Keratinocyte (primary cell): ENCODE results near the gene LTB. TPM values are rescaled to one million over a fixed set of nuclear protein-coding genes. Genes with fewer than 3 reads are reported as not detected.
"Not testable (repeated sequence)": the region's sequence is repeated elsewhere in the genome, so short reads cannot be mapped to it uniquely, and the experiment has no call there.

Source experiments
- DNase-seq: peaks from one replicate; pipeline ENCODE4 v3.0.0-alpha.2; 2011; ENCODE audit warnings: low read depth, missing footprints, low spot score
- FAIRE-seq: peaks from 2 replicates; lab custom pipeline; 2011; peaks lifted over from hg19 to GRCh38; lab: Jason Lieb, UNC
- H2AFZ ChIP-seq: 2 replicates; pipeline ENCODE4 v1.6.0; 2012; ENCODE audit warnings: low read length, control low read depth, inconsistent platforms; ENCODE audit not compliant: control insufficient read depth
- H3K27ac ChIP-seq: 2 replicates; pipeline ENCODE4 v1.5.1; 2011; ENCODE audit warnings: low read length; ENCODE audit not compliant: control insufficient read depth, insufficient read depth
- H3K27me3 ChIP-seq: 3 replicates; pipeline ENCODE4 v1.6.0; 2011; ENCODE audit warnings: low read length; ENCODE audit not compliant: control insufficient read depth, insufficient read depth; ENCODE audit errors: extremely low read depth
- H3K36me3 ChIP-seq, 2 experiments: 2 replicates in 1 of 2; 3 replicates in 1 of 2; pipeline ENCODE4 v1.5.1; 2011; ENCODE audit warnings: low read length in 2 of 2, mild to moderate bottlenecking in 1 of 2; ENCODE audit not compliant: control insufficient read depth in 2 of 2, insufficient read depth in 2 of 2; ENCODE audit errors: extremely low read depth in 1 of 2
- H3K4me1 ChIP-seq: 3 replicates; pipeline ENCODE4 v1.5.1; 2011; ENCODE audit warnings: low read length; ENCODE audit not compliant: control insufficient read depth, insufficient read depth; ENCODE audit errors: extremely low read depth
- H3K4me2 ChIP-seq: 3 replicates; pipeline ENCODE4 v1.6.0; 2011; ENCODE audit warnings: low read depth, low read length; ENCODE audit not compliant: control insufficient read depth, insufficient read depth; ENCODE audit errors: extremely low read depth
- H3K4me3 ChIP-seq, 3 experiments: fragments of 200-600 bp in 1 of 3; sonication (generic) in 1 of 3; 2 replicates in 2 of 3; 3 replicates in 1 of 3; pipeline ENCODE4 v1.5.1; 2011 to 2016; ENCODE audit warnings: low read length in 3 of 3, mild to moderate bottlenecking in 3 of 3, control low read depth in 2 of 3, inconsistent platforms in 1 of 3, low read depth in 1 of 3, mixed read lengths in 1 of 3, mixed run types in 1 of 3, moderate library complexity in 1 of 3; ENCODE audit not compliant: control insufficient read depth in 2 of 3, insufficient read depth in 2 of 3; ENCODE audit errors: extremely low read depth in 1 of 3
- H3K79me2 ChIP-seq: 2 replicates; pipeline ENCODE4 v1.6.0; 2012; ENCODE audit warnings: low read length; ENCODE audit not compliant: control insufficient read depth, insufficient read depth
- H3K9ac ChIP-seq: 3 replicates; pipeline ENCODE4 v1.6.0; 2011; ENCODE audit warnings: low read length; ENCODE audit not compliant: control insufficient read depth, insufficient read depth; ENCODE audit errors: extremely low read depth
- H3K9me1 ChIP-seq: 3 replicates; pipeline ENCODE4 v1.6.0; 2011; ENCODE audit warnings: low read length; ENCODE audit not compliant: control insufficient read depth, insufficient read depth; ENCODE audit errors: extremely low read depth
- H3K9me3 ChIP-seq: 2 replicates; pipeline ENCODE4 v1.5.1; 2012; ENCODE audit warnings: low read depth, low read length; ENCODE audit not compliant: control insufficient read depth
- H4K20me1 ChIP-seq: 3 replicates; pipeline ENCODE4 v1.6.0; 2011; ENCODE audit warnings: low read length; ENCODE audit not compliant: control insufficient read depth, insufficient read depth; ENCODE audit errors: extremely low read depth
- EZH2 ChIP-seq: IDR thresholded peaks from one replicate; pipeline ENCODE4 v1.6.1; 2012; ENCODE audit warnings: inconsistent platforms, mild to moderate bottlenecking, low read length, moderate library complexity
- dilution Hi-C: fragments of 300-500 bp; cut with MboI; formaldehyde crosslinking; loops from one replicate; pipeline ENCODE4 v1.7.0; 2020; ENCODE audit warnings: low sequenced_read_pairs; ENCODE audit not compliant: extremely low pct_ligation_motif_present
- polyA plus RNA-seq, 5 experiments: library from polyadenylated mRNA; depleted of rRNA in 3 of 5; stranded (reverse) in 3 of 5; stranded (forward) in 1 of 5; unstranded in 1 of 5; fragments of >200 nt; gene quantifications; 1 replicate in 1 of 5; 2 replicates in 3 of 5; 3 replicates in 1 of 5; pipeline versions ENCODE4 v1.2.1 to v1.2.3, GENCODE V29; 2011 to 2012; ENCODE audit warnings: missing spikeins in 2 of 5, low read depth in 1 of 5, low replicate concordance in 1 of 5
- TF ChIP-seq, protein P1 (sequence below), 3 experiments: IDR thresholded peaks in 1 of 3; conservative IDR thresholded peaks in 1 of 3; optimal IDR thresholded peaks in 1 of 3; 2 replicates in 2 of 3; 3 replicates in 1 of 3; pipeline versions ENCODE3 to v1.5.1; 2011; ENCODE audit warnings: low read length in 3 of 3, mild to moderate bottlenecking in 3 of 3, moderate library complexity in 2 of 3, control low read depth in 1 of 3, inconsistent platforms in 1 of 3; ENCODE audit not compliant: insufficient read depth in 2 of 3; ENCODE audit errors: extremely low read depth in 1 of 3

The LTB gene
- polyA plus RNA-seq, 1 donor (not counting 4 experiments of a cell fraction or from before 2014, with no cell fraction given): not detected

DNA sequence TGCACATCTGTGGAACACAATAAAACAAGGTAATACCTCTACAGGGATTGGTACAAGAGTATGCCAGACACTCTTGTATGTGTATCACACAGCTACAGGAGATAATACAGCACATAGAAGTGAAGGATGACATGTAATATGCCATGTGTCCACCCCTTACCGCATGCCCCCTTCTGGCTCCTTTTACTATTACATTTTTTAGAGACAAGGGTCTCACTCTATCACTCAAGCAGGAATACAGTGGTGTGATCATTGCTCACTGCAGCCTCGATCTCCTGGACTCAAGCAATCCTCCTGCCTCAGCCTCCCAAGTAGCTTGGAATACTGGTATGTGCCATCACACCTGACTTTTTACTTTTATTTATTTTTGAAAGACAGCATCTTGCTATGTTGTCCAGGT is 14.8 kb upstream of the LTB start:
- no peak overlapping the region for H3K27ac ChIP-seq
- H4K20me1 ChIP-seq: no peaks in the 10 kb centered on the region
- no peak for FAIRE-seq
- no peak overlapping the region for H3K4me3 ChIP-seq
- no peak for DNase-seq
- H3K4me1 ChIP-seq: no peaks in the 10 kb centered on the region
- no peak for TF ChIP-seq EZH2
- TF ChIP-seq, protein P1, sequence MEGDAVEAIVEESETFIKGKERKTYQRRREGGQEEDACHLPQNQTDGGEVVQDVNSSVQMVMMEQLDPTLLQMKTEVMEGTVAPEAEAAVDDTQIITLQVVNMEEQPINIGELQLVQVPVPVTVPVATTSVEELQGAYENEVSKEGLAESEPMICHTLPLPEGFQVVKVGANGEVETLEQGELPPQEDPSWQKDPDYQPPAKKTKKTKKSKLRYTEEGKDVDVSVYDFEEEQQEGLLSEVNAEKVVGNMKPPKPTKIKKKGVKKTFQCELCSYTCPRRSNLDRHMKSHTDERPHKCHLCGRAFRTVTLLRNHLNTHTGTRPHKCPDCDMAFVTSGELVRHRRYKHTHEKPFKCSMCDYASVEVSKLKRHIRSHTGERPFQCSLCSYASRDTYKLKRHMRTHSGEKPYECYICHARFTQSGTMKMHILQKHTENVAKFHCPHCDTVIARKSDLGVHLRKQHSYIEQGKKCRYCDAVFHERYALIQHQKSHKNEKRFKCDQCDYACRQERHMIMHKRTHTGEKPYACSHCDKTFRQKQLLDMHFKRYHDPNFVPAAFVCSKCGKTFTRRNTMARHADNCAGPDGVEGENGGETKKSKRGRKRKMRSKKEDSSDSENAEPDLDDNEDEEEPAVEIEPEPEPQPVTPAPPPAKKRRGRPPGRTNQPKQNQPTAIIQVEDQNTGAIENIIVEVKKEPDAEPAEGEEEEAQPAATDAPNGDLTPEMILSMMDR (optimal IDR thresholded peaks at IDR 0.05 in 1 of 3, IDR thresholded peaks at IDR 0.05 in 1 of 3, conservative IDR thresholded peaks at IDR 0.05 in 1 of 3; ENCODE audit: extremely low read depth in 1 of 3, insufficient read depth in 2 of 3, low read length in 3 of 3): peak; percentile 3 to 47 (median 34)
- H2AFZ ChIP-seq: no peak overlapping the region
- H3K79me2 ChIP-seq: no peaks in the 10 kb centered on the region
- dilution Hi-C loops: no loop called here
- H3K9ac ChIP-seq: no peak overlapping the region
- no peaks in the 10 kb centered on the region for H3K36me3 ChIP-seq
- no peaks in the 10 kb centered on the region for H3K27me3 ChIP-seq
- H3K9me3 ChIP-seq: no peaks in the 10 kb centered on the region
- no peaks in the 10 kb centered on the region for H3K9me1 ChIP-seq
- no peak overlapping the region for H3K4me2 ChIP-seq

GRCh38 chr6:31592396-31592771 is 10.2 kb upstream of the LTB start:
- H3K4me2 ChIP-seq: no peak overlapping the region
- dilution Hi-C loops: no loop called here
- H3K9me3 ChIP-seq: no peaks in the 10 kb centered on the region
- no peak overlapping the region for H3K4me3 ChIP-seq
- DNase-seq (no peak), FAIRE-seq (no peak)
- peaks cover 3% of the 10 kb centered on the region for H3K27me3 ChIP-seq
- H3K9ac ChIP-seq: no peak overlapping the region
- no peaks in the 10 kb centered on the region for H4K20me1 ChIP-seq
- no peak for TF ChIP-seq EZH2
- TF ChIP-seq, protein P1 (optimal IDR thresholded peaks at IDR 0.05 in 1 of 3, IDR thresholded peaks at IDR 0.05 in 1 of 3, conservative IDR thresholded peaks at IDR 0.05 in 1 of 3; ENCODE audit: extremely low read depth in 1 of 3, insufficient read depth in 2 of 3, low read length in 3 of 3): no peak
- H3K27ac ChIP-seq: no peak overlapping the region
- H3K9me1 ChIP-seq: no peaks in the 10 kb centered on the region
- H3K4me1 ChIP-seq: no peaks in the 10 kb centered on the region
- H3K36me3 ChIP-seq: no peaks in the 10 kb centered on the region
- H3K79me2 ChIP-seq: no peaks in the 10 kb centered on the region
- no peak overlapping the region for H2AFZ ChIP-seq

- H2AFZ ChIP-seq, H3K36me3 ChIP-seq, H3K4me3 ChIP-seq, H3K9me1 ChIP-seq, H3K9ac ChIP-seq, H4K20me1 ChIP-seq, H3K27ac ChIP-seq, dilution Hi-C loops, H3K9me3 ChIP-seq, H3K27me3 ChIP-seq, H3K4me2 ChIP-seq, FAIRE-seq, H3K79me2 ChIP-seq, DNase-seq, H3K4me1 ChIP-seq: not testable (repeated sequence)
Measured at GRCh38 chr6:31590691-31591090, 8.5 kb upstream of the LTB start.
